B cell (primary cell): ENCODE measurements around the gene ZFP36L1. TPM values are rescaled to one million over a fixed set of nuclear protein-coding genes. Genes with fewer than 3 reads are reported as not detected.

ENCODE experiments used
- ATAC-seq: fragments of 200-7000 bp; cut with Tn5 transposase; one replicate; pipeline ENCODE4 v1.10.0; 2021; ENCODE audit warnings: low read depth, mild to moderate bottlenecking, moderate number of reproducible peaks, moderate library complexity
- CTCF ChIA-PET: fragments of 350-600 bp; sonication (Branson Sonifier 250); formaldehyde crosslinking; loops from one replicate; lab custom pipeline; 2021; ENCODE audit warnings: antibody characterized with exemption, inconsistent platforms; lab: Charles Lee
- POLR2A ChIA-PET: fragments of 350-600 bp; sonication (Branson Sonifier 250); formaldehyde crosslinking; loops from one replicate; lab custom pipeline; 2021; ENCODE audit warnings: antibody characterized with exemption; lab: Charles Lee
- DNase-seq: peaks from one replicate; pipeline ENCODE4 v3.0.0; 2013
- H2AFZ ChIP-seq: 2 replicates; pipeline ENCODE4 v1.6.1; 2012; ENCODE audit warnings: mild to moderate bottlenecking, low read depth, low read length; ENCODE audit not compliant: insufficient read depth, poor library complexity, severe bottlenecking
- H3K27ac ChIP-seq, 2 donors: 1 replicate in 1 of 2; 2 replicates in 1 of 2; pipeline ENCODE4 v1.5.1; 2012 to 2013; ENCODE audit warnings: low read length in 2 of 2, mild to moderate bottlenecking in 2 of 2, moderate library complexity in 1 of 2
- H3K27me3 ChIP-seq, 4 experiments: fragments of 200-600 bp in 1 of 4; sonication (generic) in 1 of 4; replicated peaks in 1 of 4; 1 replicate in 2 of 4; 2 replicates in 2 of 4; pipeline versions ENCODE4 v1.6.1 to v1.7.0; 2013 to 2016; ENCODE audit warnings: low read length in 3 of 4, mild to moderate bottlenecking in 2 of 4, mixed read lengths in 1 of 4, moderate library complexity in 1 of 4; ENCODE audit not compliant: insufficient read depth in 4 of 4, control insufficient read depth in 3 of 4; ENCODE audit errors: control extremely low read depth in 1 of 4
- H3K36me3 ChIP-seq, 2 experiments: replicated peaks in 1 of 2; 1 replicate in 1 of 2; 2 replicates in 1 of 2; pipeline versions ENCODE4 v1.6.1 to v1.7.1; 2013; ENCODE audit warnings: low read length in 1 of 2; ENCODE audit not compliant: insufficient read depth in 2 of 2, control insufficient read depth in 1 of 2; ENCODE audit errors: control extremely low read depth in 1 of 2, extremely low read depth in 1 of 2
- H3K4me1 ChIP-seq, 2 donors: fragments of 200-600 bp in 1 of 2; sonication (generic) in 1 of 2; 1 replicate in 1 of 2; 2 replicates in 1 of 2; pipeline versions ENCODE4 v1.5.1 to v1.6.1; 2013 to 2017; ENCODE audit warnings: low read length in 2 of 2; ENCODE audit not compliant: control insufficient read depth in 2 of 2, insufficient read depth in 2 of 2
- H3K4me2 ChIP-seq: replicated peaks from 2 replicates; pipeline ENCODE3; 2012; ENCODE audit warnings: mild to moderate bottlenecking, low read depth, low read length; ENCODE audit not compliant: poor library complexity, severe bottlenecking
- H3K4me3 ChIP-seq, 5 experiments: fragments of 200-600 bp in 1 of 5; sonication (generic) in 1 of 5; 1 replicate in 3 of 5; 2 replicates in 2 of 5; pipeline versions ENCODE4 v1.5.1 to v1.7.0; 2011 to 2016; ENCODE audit warnings: low read length in 4 of 5, mild to moderate bottlenecking in 4 of 5, low read depth in 2 of 5, control low read depth in 1 of 5, moderate library complexity in 1 of 5; ENCODE audit not compliant: insufficient read depth in 1 of 5; ENCODE audit errors: control extremely low read depth in 1 of 5, extremely low read depth in 1 of 5
- H3K79me2 ChIP-seq: fragments of 200-600 bp; sonication (generic); one replicate; pipeline ENCODE4 v1.6.0; 2016; ENCODE audit warnings: low read length; ENCODE audit not compliant: control insufficient read depth, insufficient read depth
- H3K9ac ChIP-seq: fragments of 200-600 bp; sonication (generic); 2 replicates; pipeline ENCODE4 v1.6.1; 2017; ENCODE audit warnings: mild to moderate bottlenecking, low read length, moderate library complexity
- H3K9me3 ChIP-seq, 3 donors: one replicate each; pipeline versions ENCODE4 v1.6.1 to v1.7.1; 2013; ENCODE audit warnings: low read length in 2 of 3; ENCODE audit not compliant: control insufficient read depth in 2 of 3, insufficient read depth in 1 of 3; ENCODE audit errors: control extremely low read depth in 1 of 3
- H4K20me1 ChIP-seq: 2 replicates; pipeline ENCODE4 v1.6.0; 2012; ENCODE audit warnings: mild to moderate bottlenecking, low read length; ENCODE audit not compliant: insufficient read depth, control insufficient read depth, poor library complexity, severe bottlenecking
- H3K27ac Mint-ChIP-seq: one replicate; pipeline ENCODE4 v1.8.0; 2021; ENCODE audit warnings: mixed read lengths
- H3K27me3 Mint-ChIP-seq: one replicate; pipeline ENCODE4 v1.8.0; 2021; ENCODE audit warnings: mixed read lengths
- H3K4me1 Mint-ChIP-seq: one replicate; pipeline ENCODE4 v1.8.0; 2021; ENCODE audit warnings: mixed read lengths
- H3K4me3 Mint-ChIP-seq: one replicate; pipeline ENCODE4 v1.8.0; 2021; ENCODE audit warnings: mixed read lengths
- H3K9me3 Mint-ChIP-seq: one replicate; pipeline ENCODE4 v1.8.0; 2022; ENCODE audit warnings: mixed read lengths; ENCODE audit not compliant: insufficient read depth
- EZH2 ChIP-seq: IDR thresholded peaks from 2 replicates; pipeline ENCODE4 v1.6.1; 2012; ENCODE audit warnings: borderline replicate concordance, low read depth, mild to moderate bottlenecking, moderate library complexity, low read length; ENCODE audit not compliant: insufficient read depth, poor library complexity, severe bottlenecking
- WGBS: methylation state at CpG from one replicate; pipeline ENCODE4 v1.1.5; 2013; ENCODE audit warnings: missing lambda C conversion rate; ENCODE audit not compliant: insufficient coverage; 5-methylcytosine and 5-hydroxymethylcytosine counted together
- intact Hi-C: fragments of 100-400 bp; cut with micrococcal nuclease; formaldehyde crosslinking; loops from one replicate; pipeline ENCODE4 v1.10.0; 2022
- polyA plus RNA-seq: library from polyadenylated mRNA; depleted of rRNA; stranded (reverse); fragments of >200 nt; gene quantifications from 2 replicates; pipeline ENCODE4 v1.2.3, GENCODE V29; 2012
- total RNA-seq, 2 donors: library from RNA; stranded (reverse); fragments of 120-200 nt in 1 of 2; gene quantifications; 1 replicate in 1 of 2; 2 replicates in 1 of 2; pipeline versions ENCODE4 v1.2.3 to v1.2.4, GENCODE V29; 2013 to 2022
- TF ChIP-seq, protein P1 (sequence below): fragments of 200-600 bp; IDR thresholded peaks from one replicate; pipeline ENCODE4 v1.8.0; 2022; ENCODE audit warnings: antibody characterized with exemption, mild to moderate bottlenecking

The ZFP36L1 gene
- total and polyA plus RNA-seq, 2 donors (not counting 1 experiment from before 2014, with no cell fraction given), result 572 to 983 TPM

DNA sequence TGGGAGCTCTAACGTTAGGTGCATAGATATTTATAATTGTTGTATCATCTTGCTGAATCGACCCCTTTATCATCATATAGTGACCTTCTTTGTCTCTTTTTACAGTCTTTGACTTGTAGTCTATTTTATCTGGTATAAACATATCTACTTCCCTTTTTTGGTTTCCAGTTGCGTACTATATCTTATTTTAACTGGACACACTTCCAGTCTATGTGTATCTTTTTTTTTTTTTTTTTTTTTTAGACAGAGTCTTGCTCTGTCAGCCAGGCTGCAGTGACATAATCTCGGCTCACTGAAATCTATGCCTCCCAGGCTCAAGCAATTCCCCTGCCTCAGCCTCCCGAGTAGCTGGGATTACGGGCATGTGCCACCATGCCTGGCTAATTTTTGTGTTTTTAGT is 41.9 kb upstream of the ZFP36L1 start:
- intact Hi-C loops, result no loop called here
- no peak overlapping the region for H3K9ac ChIP-seq
- H3K27ac Mint-ChIP-seq, result no peak overlapping the region
- POLR2A ChIA-PET, result no interaction called here
- H3K9me3 ChIP-seq, result peaks cover 3 to 30% (median 9%) of the 10 kb centered on the region in 3 donors
- H3K27me3 Mint-ChIP-seq, result no peaks in the 10 kb centered on the region
- no peaks in the 10 kb centered on the region for H3K27me3 ChIP-seq
- no peak overlapping the region for H3K27ac ChIP-seq
- peak; percentile 77 for ATAC-seq
- H2AFZ ChIP-seq, result no peak overlapping the region
- TF ChIP-seq, protein P1, sequence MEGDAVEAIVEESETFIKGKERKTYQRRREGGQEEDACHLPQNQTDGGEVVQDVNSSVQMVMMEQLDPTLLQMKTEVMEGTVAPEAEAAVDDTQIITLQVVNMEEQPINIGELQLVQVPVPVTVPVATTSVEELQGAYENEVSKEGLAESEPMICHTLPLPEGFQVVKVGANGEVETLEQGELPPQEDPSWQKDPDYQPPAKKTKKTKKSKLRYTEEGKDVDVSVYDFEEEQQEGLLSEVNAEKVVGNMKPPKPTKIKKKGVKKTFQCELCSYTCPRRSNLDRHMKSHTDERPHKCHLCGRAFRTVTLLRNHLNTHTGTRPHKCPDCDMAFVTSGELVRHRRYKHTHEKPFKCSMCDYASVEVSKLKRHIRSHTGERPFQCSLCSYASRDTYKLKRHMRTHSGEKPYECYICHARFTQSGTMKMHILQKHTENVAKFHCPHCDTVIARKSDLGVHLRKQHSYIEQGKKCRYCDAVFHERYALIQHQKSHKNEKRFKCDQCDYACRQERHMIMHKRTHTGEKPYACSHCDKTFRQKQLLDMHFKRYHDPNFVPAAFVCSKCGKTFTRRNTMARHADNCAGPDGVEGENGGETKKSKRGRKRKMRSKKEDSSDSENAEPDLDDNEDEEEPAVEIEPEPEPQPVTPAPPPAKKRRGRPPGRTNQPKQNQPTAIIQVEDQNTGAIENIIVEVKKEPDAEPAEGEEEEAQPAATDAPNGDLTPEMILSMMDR, result no peak
- no peak for TF ChIP-seq EZH2
- no peaks in the 10 kb centered on the region for H4K20me1 ChIP-seq
- H3K4me3 Mint-ChIP-seq, result no peak overlapping the region
- H3K36me3 ChIP-seq, result no peaks in the 10 kb centered on the region
- CTCF ChIA-PET, result interaction anchor here (1.3 to 1.5 kb wide), 2 partner anchors 9 to 10 kb away, joined by 5 to 11 read pairs; no protein-coding TSS in a partner anchor
- peaks cover 5% of the 10 kb centered on the region in 2 donors for H3K4me1 ChIP-seq
- H3K79me2 ChIP-seq, result no peaks in the 10 kb centered on the region
- H3K4me2 ChIP-seq, result peak overlapping the region; percentile 15
- no CpG with 5 or more reads among the region's 6 CpGs for WGBS
- DNase-seq, result no peak
- H3K4me1 Mint-ChIP-seq, result peaks cover 16% of the 10 kb centered on the region
- peaks cover 7% of the 10 kb centered on the region for H3K9me3 Mint-ChIP-seq
- no peak overlapping the region for H3K4me3 ChIP-seq

DNA sequence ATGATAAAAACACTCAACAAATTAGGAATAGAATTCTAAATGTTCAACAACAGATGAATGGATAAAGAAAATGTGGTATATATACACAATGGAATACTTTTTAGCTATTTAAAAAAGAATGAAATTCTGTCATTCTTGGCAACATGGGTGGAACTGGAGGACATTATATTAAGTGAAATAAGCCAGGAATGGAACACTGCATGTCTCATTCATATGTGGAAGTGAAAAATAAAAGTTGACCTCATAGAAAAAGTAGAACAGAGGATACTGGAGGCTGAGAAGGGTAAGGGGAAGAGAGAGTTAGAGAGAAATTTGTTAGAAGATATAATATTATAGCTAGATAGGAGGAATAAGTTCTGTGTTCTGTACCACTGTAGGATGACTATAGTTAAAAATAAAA is 35.8 kb upstream of the ZFP36L1 start:
- DNase-seq (no peak), ATAC-seq (no peak)
- peaks cover 0 to 10% (median 0%) of the 10 kb centered on the region in 3 donors for H3K9me3 ChIP-seq
- intact Hi-C loops, result no loop called here
- ChIA-PET CTCF (interaction anchor here (0.5 to 1.5 kb wide), 3 partner anchors 15 to 1114 kb away, joined by 3 to 9 read pairs (median 5); no protein-coding TSS in a partner anchor), POLR2A (no interaction called here)
- peaks cover 11 to 13% of the 10 kb centered on the region in 2 donors for H3K4me1 ChIP-seq
- no peaks in the 10 kb centered on the region for H3K36me3 ChIP-seq
- H3K4me2 ChIP-seq, result no peak overlapping the region
- H3K4me3 ChIP-seq, result no peak overlapping the region
- no peaks in the 10 kb centered on the region for H3K27me3 ChIP-seq
- TF ChIP-seq, protein P1, result no peak
- TF ChIP-seq EZH2, result no peak
- Mint-ChIP-seq H3K4me3 (no peak overlapping the region), H3K4me1 (peaks cover 15% of the 10 kb centered on the region), H3K27me3 (no peaks in the 10 kb centered on the region), H3K9me3 (peaks cover 5% of the 10 kb centered on the region), H3K27ac (no peak overlapping the region)
- no peak overlapping the region for H2AFZ ChIP-seq
- no peak overlapping the region for H3K27ac ChIP-seq
- H4K20me1 ChIP-seq, result no peaks in the 10 kb centered on the region
- H3K9ac ChIP-seq, result no peak overlapping the region
- H3K79me2 ChIP-seq, result no peaks in the 10 kb centered on the region
